Measurements from ENCODE around the gene SOD1. TPM values are rescaled to one million over a fixed set of nuclear protein-coding genes. Genes with fewer than 3 reads are reported as not detected.

Gene SOD1
- total RNA-seq, 1 experiment from 2014 or later, result 380 TPM

- intact Hi-C loops (cut with micrococcal nuclease; ENCODE audit: unreplicated experiment), result no loop called here
- no peaks in the 10 kb centered on the region for H3K9me3 ChIP-seq (ENCODE audit: low read depth, low read length, poor library complexity, severe bottlenecking)
- no peaks in the 10 kb centered on the region for H3K27me3 ChIP-seq (replicated peaks; ENCODE audit: insufficient read depth, low read depth, low read length, poor library complexity)
- BruUV-seq (replicated peaks), result no TSS peak
- no peak overlapping the region for H3K4me3 ChIP-seq (ENCODE audit: low read depth, low read length, poor library complexity, severe bottlenecking)
- H3K36me3 ChIP-seq (ENCODE audit: insufficient read depth, low read length, poor library complexity, severe bottlenecking), result peaks cover 76% of the 10 kb centered on the region
- H3K27ac ChIP-seq (ENCODE audit: low read depth, low read length, poor library complexity, severe bottlenecking), result no peak overlapping the region
- peaks cover 8% of the 10 kb centered on the region for H3K4me1 ChIP-seq (ENCODE audit: insufficient read depth, low read length, poor library complexity, severe bottlenecking)
- ChIA-PET POLR2A (ENCODE audit: low non-redundant PET) (interaction anchor here (0.6 kb wide), 1 partner anchor 524 kb away, joined by 3 read pairs; no protein-coding TSS in a partner anchor), CTCF (no interaction called here)
- TF ChIP-seq CTCF (conservative IDR thresholded peaks at IDR 0.05; ENCODE audit: low read depth, low read length) (no peak), EZH2 (IDR thresholded peaks at IDR 0.05; ENCODE audit: borderline replicate concordance, low read depth, low read length, poor library complexity, severe bottlenecking) (no peak)
- DNase-seq (ENCODE audit: low spot score), result no peak
Measured at GRCh38 chr21:31688603-31689368, 29.3 kb downstream of the SOD1 start.

DNA sequence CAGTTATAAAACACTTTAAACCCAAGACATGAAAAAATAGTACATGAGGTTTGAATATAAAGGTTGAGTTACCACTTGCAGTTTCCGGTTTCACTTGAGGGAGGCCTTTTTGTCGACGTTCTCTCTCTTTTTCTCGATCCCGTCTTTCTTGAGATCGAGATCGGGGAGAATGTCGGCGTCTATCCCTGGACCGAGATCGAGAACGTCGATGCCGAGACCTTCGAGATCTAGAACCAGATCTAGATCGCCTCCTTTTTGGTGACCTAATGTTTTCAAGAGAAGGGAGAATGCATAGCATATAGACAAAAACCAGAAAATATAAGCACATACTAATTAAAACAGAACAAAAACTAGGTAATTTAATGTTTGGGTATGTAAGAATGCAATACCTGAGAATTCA is 33.7 kb downstream of the SOD1 start:
- TF ChIP-seq CTCF (conservative IDR thresholded peaks at IDR 0.05; ENCODE audit: low read depth, low read length) (no peak), EZH2 (IDR thresholded peaks at IDR 0.05; ENCODE audit: borderline replicate concordance, low read depth, low read length, poor library complexity, severe bottlenecking) (no peak)
- H3K9me3 ChIP-seq (ENCODE audit: low read depth, low read length, poor library complexity, severe bottlenecking), result no peaks in the 10 kb centered on the region
- CTCF ChIA-PET, result no interaction called here
- peaks cover 81% of the 10 kb centered on the region for H3K36me3 ChIP-seq (ENCODE audit: insufficient read depth, low read length, poor library complexity, severe bottlenecking)
- no peaks in the 10 kb centered on the region for H3K4me1 ChIP-seq (ENCODE audit: insufficient read depth, low read length, poor library complexity, severe bottlenecking)
- no peak for DNase-seq (ENCODE audit: low spot score)
- H3K27ac ChIP-seq (ENCODE audit: low read depth, low read length, poor library complexity, severe bottlenecking), result no peak overlapping the region
- POLR2A ChIA-PET (ENCODE audit: low non-redundant PET), result no interaction called here
- no peaks in the 10 kb centered on the region for H3K27me3 ChIP-seq (replicated peaks; ENCODE audit: insufficient read depth, low read depth, low read length, poor library complexity)
- no peak overlapping the region for H3K4me3 ChIP-seq (ENCODE audit: low read depth, low read length, poor library complexity, severe bottlenecking)
- intact Hi-C loops (cut with micrococcal nuclease; ENCODE audit: unreplicated experiment), result no loop called here
- BruUV-seq (replicated peaks), result no TSS peak

GRCh38 chr21:31696424-31696823 is 36.9 kb downstream of the SOD1 start:
- ChIA-PET POLR2A (ENCODE audit: low non-redundant PET) (no interaction called here), CTCF (no interaction called here)
- Histone ChIP-seq H3K36me3 (ENCODE audit: insufficient read depth, low read length, poor library complexity, severe bottlenecking) (peaks cover 96% of the 10 kb centered on the region), H3K4me1 (ENCODE audit: insufficient read depth, low read length, poor library complexity, severe bottlenecking) (no peaks in the 10 kb centered on the region), H3K27ac (ENCODE audit: low read depth, low read length, poor library complexity, severe bottlenecking) (no peak overlapping the region), H3K4me3 (ENCODE audit: low read depth, low read length, poor library complexity, severe bottlenecking) (no peak overlapping the region), H3K27me3 (replicated peaks; ENCODE audit: insufficient read depth, low read depth, low read length, poor library complexity) (no peaks in the 10 kb centered on the region), H3K9me3 (ENCODE audit: low read depth, low read length, poor library complexity, severe bottlenecking) (no peaks in the 10 kb centered on the region)
- no TSS peak for BruUV-seq (replicated peaks)
- no peak for DNase-seq (ENCODE audit: low spot score)
- intact Hi-C loops (cut with micrococcal nuclease; ENCODE audit: unreplicated experiment), result no loop called here
- no peak for TF ChIP-seq EZH2 (IDR thresholded peaks at IDR 0.05; ENCODE audit: borderline replicate concordance, low read depth, low read length, poor library complexity, severe bottlenecking)
- no peak for TF ChIP-seq CTCF (conservative IDR thresholded peaks at IDR 0.05; ENCODE audit: low read depth, low read length)

Data from A673 (cell line).